ENCODE results near the gene PNLIPRP3.

- TF ChIP-seq ZNF274 (IDR thresholded peaks at IDR 0.05; ENCODE audit: low read depth, low read length) (no peak), SUZ12 (IDR thresholded peaks at IDR 0.05; ENCODE audit: extremely low read depth, insufficient read depth, insufficient read length) (no peak), YY1 (IDR thresholded peaks at IDR 0.05; ENCODE audit: insufficient read depth, insufficient read length) (no peak)
These were observed 37.9 kb downstream of the PNLIPRP3 start for GRCh38 chr10:116465546-116465945.
